TTC549 (cell line): ENCODE data around the gene APLN.

Source experiments
- FAIRE-seq: peaks from 2 replicates; lab custom pipeline; 2012; peaks lifted over from hg19 to GRCh38; lab: Jason Lieb, UNC

APLN gene

DNA sequence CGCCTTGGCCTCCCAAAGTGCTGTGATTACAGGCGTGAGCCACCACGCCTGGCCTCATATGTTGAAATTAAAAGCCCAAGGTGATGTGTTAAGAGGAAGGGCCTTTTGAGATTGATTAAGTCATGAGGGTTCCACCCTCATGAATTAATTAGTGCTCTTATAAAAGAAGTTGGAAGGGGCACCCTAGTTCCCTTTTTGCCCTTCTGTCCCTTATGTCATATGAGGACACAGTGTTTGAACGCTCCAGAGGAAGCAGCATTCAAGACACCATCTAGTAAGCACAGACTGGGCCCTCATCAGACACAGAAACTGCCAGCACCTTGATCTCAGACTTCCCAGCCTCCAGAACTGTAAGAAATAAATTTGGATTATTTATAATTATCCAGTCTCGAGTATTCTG, 5.1 kb upstream of the APLN start:
- no peak for FAIRE-seq

DNA sequence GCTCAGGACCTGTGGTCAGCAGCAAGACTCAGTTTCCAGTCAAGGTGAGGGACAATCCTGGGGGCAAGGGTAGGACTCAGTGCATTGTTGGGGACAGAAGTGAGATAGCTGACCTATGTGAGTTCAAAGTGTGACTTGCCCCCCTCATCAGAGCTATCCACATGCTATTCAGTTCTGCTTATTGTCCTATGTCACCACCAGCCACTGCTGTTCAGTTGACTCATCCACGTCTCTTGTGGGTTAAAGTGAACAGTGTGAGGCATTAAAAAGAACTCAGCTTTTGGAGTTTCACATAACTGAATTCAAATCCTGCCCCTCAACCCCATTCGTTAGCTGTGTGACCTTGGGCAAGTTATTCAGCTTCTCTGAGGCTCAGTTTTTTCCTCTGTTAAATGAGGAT, 4.4 kb upstream of the APLN start:
- FAIRE-seq = no peak

DNA sequence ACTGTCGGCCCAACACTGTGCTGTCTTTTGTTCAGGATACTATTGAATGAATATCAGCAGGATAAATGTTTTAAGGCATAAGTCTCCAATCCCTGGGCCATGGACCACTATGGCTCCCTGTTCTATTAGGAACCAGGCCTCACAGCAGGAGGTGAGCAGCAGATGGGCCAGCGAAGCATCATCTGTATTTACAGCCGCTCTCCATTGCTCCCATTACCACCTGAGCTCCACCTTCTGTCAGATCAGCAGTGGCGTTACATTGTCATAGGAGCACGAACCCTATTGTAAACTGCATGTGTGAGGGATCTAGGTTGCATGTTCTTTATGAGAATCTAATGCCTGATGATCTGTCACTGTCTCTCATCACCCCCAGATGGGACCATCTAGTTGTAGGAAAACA, 3.7 kb upstream of the APLN start:
- FAIRE-seq = no peak

DNA sequence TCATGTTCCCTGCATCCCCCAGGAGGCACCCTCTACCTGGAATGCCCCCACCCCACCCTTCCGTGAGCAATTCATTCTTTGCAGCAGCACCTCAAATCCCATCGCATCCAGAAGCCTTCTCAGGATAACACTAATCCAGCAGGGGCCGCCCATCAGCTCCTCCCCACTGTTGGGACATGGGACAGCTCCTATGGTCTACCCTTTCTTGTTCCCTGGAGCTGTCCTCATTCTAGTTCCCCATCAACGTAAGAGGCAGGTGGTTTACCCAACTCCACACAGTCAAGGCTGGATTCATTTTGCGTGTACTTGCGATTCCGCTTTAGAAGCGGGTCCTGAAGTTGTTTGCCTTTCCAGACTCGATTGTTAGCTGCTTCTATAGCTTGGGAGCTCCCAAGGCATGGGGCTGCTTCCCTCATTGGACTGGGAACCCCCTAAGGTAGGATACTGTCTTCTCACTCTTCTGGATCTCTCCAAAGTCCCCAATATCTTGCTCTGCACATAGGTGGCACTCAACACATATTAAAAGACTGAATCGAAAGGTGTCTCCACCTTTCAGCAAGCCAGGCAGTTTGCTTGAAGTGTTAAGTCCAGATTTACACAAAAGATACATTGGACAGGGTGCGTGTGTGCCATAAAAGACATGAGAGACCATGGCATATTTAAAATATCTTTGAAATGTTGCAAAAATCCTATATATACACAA, 942 bp upstream of the APLN start:
- no peak for FAIRE-seq

DNA sequence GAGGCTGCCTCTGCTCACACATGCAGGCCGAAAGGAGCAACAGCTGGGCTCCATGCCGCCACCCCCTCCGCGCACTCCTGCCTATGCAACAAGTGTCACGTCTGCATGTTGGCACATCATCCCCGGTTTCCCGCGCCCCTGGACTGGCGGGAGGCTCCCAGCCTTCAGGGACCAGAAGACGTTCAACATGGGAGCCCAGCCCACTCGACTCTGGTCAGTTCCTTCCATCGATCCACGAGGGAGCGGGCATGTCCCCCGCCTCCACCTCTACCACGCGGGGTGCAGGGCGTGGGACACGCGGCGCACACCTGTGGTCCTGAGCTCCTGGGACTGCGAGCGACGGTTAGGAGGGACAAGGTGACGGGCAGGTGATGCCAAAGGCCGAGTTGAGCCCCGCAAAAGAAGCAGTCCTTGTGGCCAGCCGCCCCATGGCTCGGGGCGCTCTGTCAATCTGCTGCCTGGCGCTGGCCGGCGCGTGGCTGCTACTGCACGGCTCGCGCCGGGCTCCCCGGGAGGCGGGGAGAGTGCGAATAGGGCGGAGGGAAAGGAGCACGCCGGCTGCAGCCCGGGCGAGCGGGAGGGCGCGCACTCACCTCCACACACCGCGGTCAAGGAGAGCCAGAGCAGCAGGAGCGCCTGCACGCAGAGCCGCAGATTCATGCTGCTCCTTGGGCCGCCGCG, 645 bp downstream of the APLN start:
- FAIRE-seq = no peak

GRCh38 chrX:129653181-129653970, 1.4 kb downstream of the APLN start:
- no peak for FAIRE-seq

- no peak for FAIRE-seq
These were observed 2.1 kb downstream of the APLN start for GRCh38 chrX:129652565-129653169.

GRCh38 chrX:129651756-129652564, 2.8 kb downstream of the APLN start:
- no peak for FAIRE-seq

DNA sequence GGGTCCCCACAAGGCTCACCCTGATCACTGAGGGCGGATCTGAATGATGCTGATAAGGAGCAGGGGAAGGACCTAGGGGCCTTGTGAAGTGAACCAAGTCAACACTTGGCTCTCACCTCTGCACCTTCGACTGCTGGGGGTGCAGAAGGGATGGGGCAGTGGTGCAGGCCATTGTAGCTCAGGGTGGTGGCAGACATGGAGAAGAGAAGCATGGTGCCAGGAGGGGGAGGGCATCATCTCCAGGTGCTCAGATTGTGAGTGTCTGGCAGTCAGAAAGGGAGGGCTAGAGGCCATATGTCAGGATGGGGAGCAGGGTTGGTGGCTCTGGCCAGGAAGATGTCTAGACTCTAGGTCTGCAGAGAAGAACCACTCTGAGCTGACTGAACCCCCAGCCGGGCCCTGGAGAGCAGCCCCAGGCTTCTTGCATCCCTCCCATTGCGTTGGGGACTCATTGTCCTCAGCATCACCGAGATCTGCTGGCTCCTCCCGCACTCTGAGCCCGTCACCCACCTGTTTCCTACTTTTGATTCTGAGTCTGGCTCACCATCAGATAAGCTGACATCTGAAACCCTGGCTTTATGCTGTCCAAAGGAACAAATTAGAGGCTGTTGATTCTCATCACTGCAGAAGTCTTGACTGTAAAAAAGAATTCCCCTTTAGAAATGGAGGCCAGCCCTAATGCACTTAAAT, 3.8 kb downstream of the APLN start:
- FAIRE-seq = no peak

DNA sequence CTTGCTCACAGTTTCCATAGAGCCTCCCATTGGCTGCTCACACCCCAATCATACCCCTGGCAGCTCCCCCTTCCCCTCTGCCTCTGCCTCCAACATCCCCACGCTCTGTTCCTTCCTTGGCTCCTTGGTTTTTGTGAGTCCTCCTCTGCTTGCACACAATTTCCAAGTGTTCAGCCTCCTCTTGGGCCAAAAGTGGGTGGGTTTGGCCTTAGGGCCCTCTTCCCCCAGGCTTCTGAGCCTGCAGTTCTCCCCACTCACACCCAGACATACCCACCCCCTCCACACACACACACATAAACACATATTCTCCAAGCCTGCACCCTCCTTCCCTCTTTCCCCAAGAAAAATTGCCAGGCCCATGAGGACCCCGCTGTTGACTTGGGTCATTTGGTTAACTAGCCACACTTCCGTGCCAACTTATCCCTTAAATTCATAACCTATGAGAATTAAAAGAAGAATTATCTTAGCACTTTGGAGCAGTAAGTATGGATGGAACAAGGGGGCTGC, 4.5 kb downstream of the APLN start:
- no peak for FAIRE-seq

DNA sequence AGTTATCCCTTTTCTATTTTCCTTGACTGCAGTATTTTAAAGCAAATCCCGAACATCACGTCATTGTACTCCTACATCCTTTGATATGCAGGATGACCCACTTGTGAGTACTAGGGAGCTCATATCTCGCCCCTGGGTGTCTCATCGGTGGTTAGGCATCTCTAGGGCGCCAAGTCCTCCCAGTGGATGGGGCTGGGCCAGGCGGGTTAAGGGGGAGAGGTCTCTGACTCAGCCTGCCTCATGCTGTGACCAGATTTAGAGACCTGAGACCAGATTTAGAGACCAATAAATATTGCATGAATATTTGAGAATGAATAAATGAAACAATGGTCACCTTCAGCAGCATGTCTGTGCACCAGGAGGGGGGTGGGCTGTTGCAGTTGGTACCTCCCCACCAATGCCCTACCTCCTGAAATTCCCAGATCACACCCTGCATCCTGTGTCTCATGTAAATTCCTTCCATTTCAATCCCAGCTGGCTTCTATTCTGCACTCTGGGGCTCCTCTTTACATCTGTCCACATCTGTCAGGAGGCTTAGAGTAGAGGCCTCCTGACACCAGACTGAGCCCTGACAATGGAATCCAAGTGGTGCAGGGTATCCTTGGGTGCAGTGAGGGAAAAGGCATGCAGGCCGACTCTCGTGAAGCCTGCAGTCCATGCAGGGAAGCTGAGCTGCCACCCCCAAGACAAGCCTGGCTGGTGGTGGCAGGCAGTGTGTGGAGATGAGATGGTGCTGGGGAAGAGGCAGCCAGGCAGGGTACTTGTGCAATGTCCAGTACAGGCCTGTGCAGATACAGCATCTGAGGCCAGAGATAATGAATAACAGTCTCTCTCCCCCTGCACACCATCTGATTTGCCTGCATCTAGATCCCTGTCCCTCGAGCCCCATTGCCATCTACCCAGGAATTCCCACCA, 5.2 kb downstream of the APLN start:
- no peak for FAIRE-seq

DNA sequence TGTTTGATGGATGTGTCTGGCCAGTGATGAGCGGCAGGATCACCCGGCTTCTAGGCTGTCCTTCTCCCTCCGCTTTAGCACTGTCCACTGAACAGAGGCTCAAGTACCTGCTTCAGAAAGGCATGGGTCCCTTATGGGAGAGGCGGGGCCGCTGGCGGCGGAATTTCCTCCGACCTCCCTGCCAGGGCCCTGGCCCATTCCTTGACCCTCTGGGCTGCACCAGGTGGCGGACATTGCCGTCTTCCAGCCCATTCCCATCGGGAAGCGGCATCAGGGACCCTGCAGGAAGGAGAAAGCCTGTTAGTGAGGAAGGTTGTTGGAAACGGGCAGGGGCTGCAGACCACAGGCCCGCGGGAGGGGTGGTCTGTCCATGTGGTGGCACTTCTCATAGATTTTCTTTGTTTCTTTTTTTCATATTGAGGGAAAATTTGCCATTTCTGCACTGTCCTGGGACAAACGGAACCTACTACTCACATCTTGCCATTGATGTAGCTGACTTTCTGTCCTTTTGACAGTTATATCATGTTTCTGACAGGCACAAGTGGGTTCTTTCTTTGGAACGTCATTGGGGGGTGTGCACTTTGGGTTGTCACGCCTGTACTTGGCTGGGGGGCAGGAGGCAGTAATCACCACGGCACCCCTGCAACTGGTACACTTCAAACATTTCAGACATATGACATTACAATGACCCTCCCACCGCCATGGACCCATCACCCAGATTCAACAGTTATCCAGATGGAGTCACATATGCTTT, 6.1 kb downstream of the APLN start:
- FAIRE-seq = no peak

GRCh38 chrX:129647418-129648410, 7.0 kb downstream of the APLN start:
- no peak for FAIRE-seq

DNA sequence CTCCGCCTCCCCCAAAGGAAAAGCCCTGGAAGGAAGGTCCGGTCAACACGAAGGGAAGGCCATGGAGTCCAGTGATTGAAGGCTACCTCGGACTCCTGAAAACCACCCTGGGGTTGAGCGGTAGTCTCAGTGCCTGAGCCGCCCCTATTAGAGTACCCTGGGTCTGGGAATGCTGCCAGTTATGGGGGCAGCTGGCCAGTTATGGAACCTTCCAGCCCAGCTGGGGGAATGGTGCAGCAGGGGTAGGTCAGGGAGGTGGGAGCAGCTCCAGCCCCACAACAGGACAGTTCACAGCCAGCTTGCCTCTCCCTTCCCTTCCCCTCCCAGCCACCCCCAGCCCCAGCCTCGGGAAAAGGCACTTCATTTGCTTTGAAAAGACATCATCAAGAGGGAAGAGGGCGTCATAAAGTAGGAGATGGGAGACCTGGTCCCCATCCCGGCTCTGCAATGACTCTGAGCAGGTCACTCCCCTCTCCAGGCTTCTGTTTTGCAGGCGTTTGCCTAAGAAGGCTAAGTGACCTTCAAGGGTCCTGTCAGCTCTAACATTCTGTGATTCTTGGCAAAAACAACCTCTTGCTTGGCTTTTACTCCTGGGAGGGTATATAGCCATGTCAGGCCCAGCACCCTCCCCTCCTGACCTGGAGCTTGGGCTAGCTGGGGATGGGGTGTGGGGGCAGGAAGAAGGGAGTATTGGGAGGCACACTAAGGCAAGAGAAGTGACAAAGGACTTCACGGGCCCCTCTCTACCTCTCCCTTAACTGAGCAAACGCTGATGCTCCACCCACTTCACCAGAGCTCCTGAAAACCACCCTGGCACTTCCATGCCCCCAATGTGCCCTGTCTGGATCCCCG, 8.0 kb downstream of the APLN start:
- no peak for FAIRE-seq

GRCh38 chrX:129642641-129643040, 12.1 kb downstream of the APLN start:
- no peak for FAIRE-seq

- no peak for FAIRE-seq
These were observed 12.8 kb downstream of the APLN start for GRCh38 chrX:129641941-129642340.

DNA sequence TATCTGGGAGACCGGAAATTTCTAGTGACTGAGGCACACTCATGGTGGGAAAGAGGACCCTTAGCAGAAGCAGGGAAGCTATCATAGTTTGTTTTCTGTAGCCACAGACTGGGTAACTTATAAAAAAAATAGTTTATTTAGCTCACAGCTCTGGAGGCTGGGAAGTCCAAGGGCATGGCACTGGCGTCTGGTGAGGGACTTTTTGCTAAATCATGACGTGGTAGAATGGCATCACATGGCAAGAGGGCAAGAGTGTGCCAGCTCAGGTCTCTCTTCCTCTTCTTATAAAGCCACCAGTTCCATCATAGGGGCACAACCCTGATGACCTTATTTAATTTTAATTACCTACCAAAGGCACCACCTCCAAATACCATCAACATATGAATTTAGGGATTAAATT, 13.3 kb downstream of the APLN start:
- no peak for FAIRE-seq
